GM12891 (cell line): ENCODE results near the gene GIMAP5.

Source experiments
- POLR2A ChIP-seq: IDR thresholded peaks from 2 replicates; pipeline ENCODE4 v1.6.1; 2011; ENCODE audit warnings: low read depth, low read length, control low read depth
- POLR2AphosphoS5 ChIP-seq: IDR thresholded peaks from 2 replicates; pipeline ENCODE4 v1.6.1; 2011; ENCODE audit warnings: low read depth, low read length, control low read depth

DNA sequence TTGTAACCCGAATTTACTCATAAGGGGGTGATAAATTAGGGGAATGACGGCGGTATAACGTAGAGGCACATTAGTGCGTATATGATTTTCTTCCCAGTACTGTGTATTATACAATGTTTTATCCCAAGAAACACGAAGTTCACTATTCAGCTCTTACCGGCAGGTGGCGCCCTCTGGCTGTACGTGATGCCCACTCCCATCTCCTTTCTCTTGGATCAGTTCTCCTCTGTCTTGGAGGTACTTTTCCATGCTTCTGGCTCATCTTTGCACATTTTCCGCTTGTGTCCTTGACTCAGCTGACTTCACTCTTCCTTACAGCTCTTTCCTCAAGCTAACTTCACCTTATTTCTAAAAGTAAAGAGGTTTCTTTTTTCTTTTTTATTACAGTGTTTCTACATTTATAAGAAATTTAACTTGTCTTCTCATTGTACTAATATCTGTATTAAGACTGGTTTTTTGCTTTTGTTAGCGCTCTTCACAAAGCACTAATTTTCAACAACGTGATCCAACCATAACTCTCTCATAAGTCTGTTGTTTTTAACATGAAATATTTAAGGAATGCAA lies 41.6 kb downstream of the GIMAP5 start:
- TF ChIP-seq POLR2AphosphoS5 (no peak), POLR2A (no peak)
